A549 (cell line): ENCODE data around the gene SLC26A1.

Experiments
- CEBPB ChIP-seq, 2 experiments: fragments of >200 bp in 1 of 2; sonication (Bioruptor Twin) in 1 of 2; formaldehyde crosslinking in 1 of 2; IDR thresholded peaks; 2 replicates each; pipeline ENCODE4 v1.6.1; 2012 to 2016
- CTCF ChIP-seq: fragments of >200 bp; sonication (Bioruptor Twin); formaldehyde crosslinking; IDR thresholded peaks from 3 replicates; pipeline ENCODE4 v1.5.1; 2016
- EP300 ChIP-seq, 2 experiments: fragments of >200 bp; sonication (Bioruptor Twin); formaldehyde crosslinking; IDR thresholded peaks; 2 replicates in 1 of 2; 3 replicates in 1 of 2; pipeline ENCODE4 v1.6.1; 2016 to 2017
- JUN ChIP-seq, 2 experiments: fragments of >200 bp; sonication (Bioruptor Twin); formaldehyde crosslinking; IDR thresholded peaks; 2 replicates in 1 of 2; 3 replicates in 1 of 2; pipeline ENCODE4 v1.6.1; 2016 to 2017
- POLR2A ChIP-seq: IDR thresholded peaks from 2 replicates; pipeline ENCODE4 v1.6.1; 2012; ENCODE audit warnings: mild to moderate bottlenecking, low read length
- TF ChIP-seq, protein P1 (sequence below): IDR thresholded peaks from 2 replicates; pipeline ENCODE4 v1.6.1; 2012
- TF ChIP-seq, protein P2 (sequence below): IDR thresholded peaks from 2 replicates; pipeline ENCODE4 v1.6.1; 2012
- TF ChIP-seq, protein P3 (sequence below): fragments of 250-450 bp; sonication (Bioruptor Pico); IDR thresholded peaks from 2 replicates; pipeline ENCODE4 v1.5.0; 2021; ENCODE audit warnings: mild to moderate bottlenecking, moderate library complexity, borderline replicate concordance

DNA sequence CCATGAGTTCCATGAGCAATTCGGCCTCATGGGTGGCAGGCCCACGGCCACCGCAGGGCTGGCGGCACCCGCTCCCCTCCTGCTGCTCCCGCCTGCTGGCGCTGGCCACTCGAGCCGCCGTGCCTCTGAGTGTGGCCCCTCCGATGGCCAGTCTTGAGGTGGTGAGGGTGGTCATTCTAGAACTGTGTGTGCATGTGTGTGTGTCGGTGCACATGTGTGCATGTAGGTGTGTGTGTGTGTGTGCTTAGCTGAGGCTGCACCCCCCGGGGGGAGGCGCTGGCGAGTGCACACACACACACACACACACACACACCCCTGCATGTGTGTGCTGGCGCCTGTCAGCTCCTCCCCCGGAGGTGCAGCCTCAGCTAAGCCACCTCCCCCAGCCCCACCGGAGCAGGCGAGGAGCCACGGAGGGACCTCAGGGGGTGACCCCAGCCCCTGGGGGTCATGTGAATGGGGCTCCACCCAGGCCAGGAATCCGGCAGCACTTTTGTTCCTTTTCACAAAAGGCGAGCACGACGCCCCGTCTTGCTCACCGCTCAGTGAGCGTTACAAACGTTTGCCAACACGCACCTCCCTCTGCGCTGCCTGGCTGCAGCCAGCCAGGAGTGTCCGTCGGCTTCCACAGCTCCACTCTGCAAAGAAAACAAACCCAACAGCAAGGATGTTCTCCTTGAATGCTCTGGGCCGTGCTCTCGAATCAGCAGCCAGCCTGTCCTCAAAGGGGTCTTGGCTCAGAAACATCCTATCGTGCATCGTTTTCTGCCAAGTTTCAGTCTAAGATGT is 48.1 kb upstream of the SLC26A1 start:
- TF ChIP-seq CTCF (no peak), POLR2A (no peak), EP300 (IDR thresholded peaks at IDR 0.05) (no peak), CEBPB (IDR thresholded peaks at IDR 0.05) (no peak), JUN (IDR thresholded peaks at IDR 0.05) (no peak)
- TF ChIP-seq, protein P1, sequence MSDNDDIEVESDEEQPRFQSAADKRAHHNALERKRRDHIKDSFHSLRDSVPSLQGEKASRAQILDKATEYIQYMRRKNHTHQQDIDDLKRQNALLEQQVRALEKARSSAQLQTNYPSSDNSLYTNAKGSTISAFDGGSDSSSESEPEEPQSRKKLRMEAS = peak; percentile 67
- TF ChIP-seq, protein P2, sequence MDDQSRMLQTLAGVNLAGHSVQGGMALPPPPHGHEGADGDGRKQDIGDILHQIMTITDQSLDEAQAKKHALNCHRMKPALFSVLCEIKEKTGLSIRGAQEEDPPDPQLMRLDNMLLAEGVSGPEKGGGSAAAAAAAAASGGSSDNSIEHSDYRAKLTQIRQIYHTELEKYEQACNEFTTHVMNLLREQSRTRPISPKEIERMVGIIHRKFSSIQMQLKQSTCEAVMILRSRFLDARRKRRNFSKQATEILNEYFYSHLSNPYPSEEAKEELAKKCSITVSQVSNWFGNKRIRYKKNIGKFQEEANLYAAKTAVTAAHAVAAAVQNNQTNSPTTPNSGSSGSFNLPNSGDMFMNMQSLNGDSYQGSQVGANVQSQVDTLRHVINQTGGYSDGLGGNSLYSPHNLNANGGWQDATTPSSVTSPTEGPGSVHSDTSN = no peak
- TF ChIP-seq, protein P3, sequence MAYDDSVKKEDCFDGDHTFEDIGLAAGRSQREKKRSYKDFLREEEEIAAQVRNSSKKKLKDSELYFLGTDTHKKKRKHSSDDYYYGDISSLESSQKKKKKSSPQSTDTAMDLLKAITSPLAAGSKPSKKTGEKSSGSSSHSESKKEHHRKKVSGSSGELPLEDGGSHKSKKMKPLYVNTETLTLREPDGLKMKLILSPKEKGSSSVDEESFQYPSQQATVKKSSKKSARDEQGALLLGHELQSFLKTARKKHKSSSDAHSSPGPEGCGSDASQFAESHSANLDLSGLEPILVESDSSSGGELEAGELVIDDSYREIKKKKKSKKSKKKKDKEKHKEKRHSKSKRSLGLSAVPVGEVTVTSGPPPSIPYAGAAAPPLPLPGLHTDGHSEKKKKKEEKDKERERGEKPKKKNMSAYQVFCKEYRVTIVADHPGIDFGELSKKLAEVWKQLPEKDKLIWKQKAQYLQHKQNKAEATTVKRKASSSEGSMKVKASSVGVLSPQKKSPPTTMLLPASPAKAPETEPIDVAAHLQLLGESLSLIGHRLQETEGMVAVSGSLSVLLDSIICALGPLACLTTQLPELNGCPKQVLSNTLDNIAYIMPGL (CRISPR knock-in tag) = no peak
